Measurements from ENCODE around the gene GLYATL3. TPM values are rescaled to one million over a fixed set of nuclear protein-coding genes. Genes with fewer than 3 reads are reported as not detected.

GLYATL3 gene
- polyA plus RNA-seq, 1 of the 3 experiments (the other 2 are of a cell fraction), result not detected

GRCh38 chr6:49462927-49463611, 36.7 kb upstream of the GLYATL3 start, which contains the start of the genes CENPQ and MMUT:
Gene CENPQ, plus strand, starts transcription at chr6:49463370. Its CDS starts 6,807 bp downstream, at chr6:49470177.
Gene MMUT, minus strand, starts transcription at chr6:49463253. Its CDS starts 3,787 bp downstream, at chr6:49459466.
- H3K79me2 ChIP-seq (ENCODE audit: insufficient read depth), result peaks cover 79% of the 10 kb centered on the region
- H3K27ac ChIP-seq (ENCODE audit: low read depth in 2 of 2, low read length in 1 of 2), result peak within 1 kb of the TSS; percentile 48 to 71
- TF ChIP-seq MAX (IDR thresholded peaks at IDR 0.05; ENCODE audit: low read depth) (peak; percentile 62), POLR2AphosphoS5 (IDR thresholded peaks at IDR 0.05; ENCODE audit: low read depth, low read length) (peak; percentile 77), TAF1 (IDR thresholded peaks at IDR 0.05; ENCODE audit: borderline replicate concordance, low read depth, low read length) (peak; percentile 85), CTCF (IDR thresholded peaks at IDR 0.05) (no peak), NFIC (IDR thresholded peaks at IDR 0.05; ENCODE audit: borderline replicate concordance) (no peak), CHD2 (IDR thresholded peaks at IDR 0.05; ENCODE audit: low read length, partially characterized antibody) (peak; percentile 87), MXI1 (IDR thresholded peaks at IDR 0.05; ENCODE audit: low read depth, low read length) (peak; percentile 91), YY1 (IDR thresholded peaks at IDR 0.05; ENCODE audit: low read depth) (0 out of 2 replicates have a peak, but pooled peaks have one; percentile 11), GABPA (IDR thresholded peaks at IDR 0.05; ENCODE audit: low read depth) (peak; percentile 96), EZH2phosphoT487 (IDR thresholded peaks at IDR 0.05; ENCODE audit: borderline replicate concordance, low read depth) (no peak), IRF3 (IDR thresholded peaks at IDR 0.05; ENCODE audit: low read depth, low read length) (no peak), TEAD4 (IDR thresholded peaks at IDR 0.05; ENCODE audit: borderline replicate concordance, insufficient read depth) (no peak), ELF1 (IDR thresholded peaks at IDR 0.05) (peak; percentile 91), PBX3 (IDR thresholded peaks at IDR 0.05) (no peak), MEF2A (IDR thresholded peaks at IDR 0.05; ENCODE audit: borderline replicate concordance, low read depth) (no peak), SIN3A (IDR thresholded peaks at IDR 0.05; ENCODE audit: borderline replicate concordance, low read depth, low read length) (peak; percentile 91)
- TF ChIP-seq, protein P1, sequence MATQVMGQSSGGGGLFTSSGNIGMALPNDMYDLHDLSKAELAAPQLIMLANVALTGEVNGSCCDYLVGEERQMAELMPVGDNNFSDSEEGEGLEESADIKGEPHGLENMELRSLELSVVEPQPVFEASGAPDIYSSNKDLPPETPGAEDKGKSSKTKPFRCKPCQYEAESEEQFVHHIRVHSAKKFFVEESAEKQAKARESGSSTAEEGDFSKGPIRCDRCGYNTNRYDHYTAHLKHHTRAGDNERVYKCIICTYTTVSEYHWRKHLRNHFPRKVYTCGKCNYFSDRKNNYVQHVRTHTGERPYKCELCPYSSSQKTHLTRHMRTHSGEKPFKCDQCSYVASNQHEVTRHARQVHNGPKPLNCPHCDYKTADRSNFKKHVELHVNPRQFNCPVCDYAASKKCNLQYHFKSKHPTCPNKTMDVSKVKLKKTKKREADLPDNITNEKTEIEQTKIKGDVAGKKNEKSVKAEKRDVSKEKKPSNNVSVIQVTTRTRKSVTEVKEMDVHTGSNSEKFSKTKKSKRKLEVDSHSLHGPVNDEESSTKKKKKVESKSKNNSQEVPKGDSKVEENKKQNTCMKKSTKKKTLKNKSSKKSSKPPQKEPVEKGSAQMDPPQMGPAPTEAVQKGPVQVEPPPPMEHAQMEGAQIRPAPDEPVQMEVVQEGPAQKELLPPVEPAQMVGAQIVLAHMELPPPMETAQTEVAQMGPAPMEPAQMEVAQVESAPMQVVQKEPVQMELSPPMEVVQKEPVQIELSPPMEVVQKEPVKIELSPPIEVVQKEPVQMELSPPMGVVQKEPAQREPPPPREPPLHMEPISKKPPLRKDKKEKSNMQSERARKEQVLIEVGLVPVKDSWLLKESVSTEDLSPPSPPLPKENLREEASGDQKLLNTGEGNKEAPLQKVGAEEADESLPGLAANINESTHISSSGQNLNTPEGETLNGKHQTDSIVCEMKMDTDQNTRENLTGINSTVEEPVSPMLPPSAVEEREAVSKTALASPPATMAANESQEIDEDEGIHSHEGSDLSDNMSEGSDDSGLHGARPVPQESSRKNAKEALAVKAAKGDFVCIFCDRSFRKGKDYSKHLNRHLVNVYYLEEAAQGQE (IDR thresholded peaks at IDR 0.05; ENCODE audit: low read depth, low read length), result peak; percentile 41; the same call in 1 of the 2 replicates
- TF ChIP-seq, protein P2, sequence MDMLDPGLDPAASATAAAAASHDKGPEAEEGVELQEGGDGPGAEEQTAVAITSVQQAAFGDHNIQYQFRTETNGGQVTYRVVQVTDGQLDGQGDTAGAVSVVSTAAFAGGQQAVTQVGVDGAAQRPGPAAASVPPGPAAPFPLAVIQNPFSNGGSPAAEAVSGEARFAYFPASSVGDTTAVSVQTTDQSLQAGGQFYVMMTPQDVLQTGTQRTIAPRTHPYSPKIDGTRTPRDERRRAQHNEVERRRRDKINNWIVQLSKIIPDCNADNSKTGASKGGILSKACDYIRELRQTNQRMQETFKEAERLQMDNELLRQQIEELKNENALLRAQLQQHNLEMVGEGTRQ (IDR thresholded peaks at IDR 0.05; ENCODE audit: borderline replicate concordance, low read depth, low read length), result no peak

More at GRCh38 chr6:49462927-49463611, 36.7 kb upstream of the GLYATL3 start, which contains the start of the genes CENPQ and MMUT:
- ChIA-PET POLR2A (no interaction called here), CTCF (no interaction called here)
- H3K9ac ChIP-seq, result peak within 1 kb of the TSS; percentile 85
- DNase-seq, result peak; percentile 89
- peaks cover 8 to 9% of the 10 kb centered on the region in 2 experiments for H3K36me3 ChIP-seq (replicated peaks in 1 of 2; ENCODE audit: control insufficient read depth in 1 of 2, insufficient read depth in 2 of 2, low read length in 1 of 2)
- H3K27me3 ChIP-seq (ENCODE audit: insufficient read depth), result no peaks in the 10 kb centered on the region
- H3K9me3 ChIP-seq, result no peaks in the 10 kb centered on the region; the same call in 1 of the 2 replicates
- 2% methylated on average over 26 of the region's 37 CpGs for WGBS (ENCODE audit: low lambda C conversion rate)
- peak within 1 kb of the TSS; percentile 96 for H2AFZ ChIP-seq (ENCODE audit: low read depth)
- H3K9me2 ChIP-seq, result no peaks in the 10 kb centered on the region
- peaks cover 0 to 3% of the 10 kb centered on the region in 2 experiments; a peak in 2 of 4 replicates for H3K4me1 ChIP-seq (ENCODE audit: control insufficient read depth in 1 of 2, insufficient read depth in 2 of 2, low read depth in 1 of 2, low read length in 1 of 2)
- H4K20me1 ChIP-seq (ENCODE audit: insufficient read depth), result no peaks in the 10 kb centered on the region
- H3F3A ChIP-seq (replicated peaks; ENCODE audit: insufficient read depth), result peaks cover 4% of the 10 kb centered on the region
- peak within 1 kb of the TSS; percentile 94 for H3K4me2 ChIP-seq
- peak within 1 kb of the TSS; percentile 94 to 95 for H3K4me3 ChIP-seq (ENCODE audit: low read depth in 2 of 2, low read length in 1 of 2)

All from SK-N-SH (cell line).